ENCODE measurements around the gene AGBL4. TPM values are rescaled to one million over a fixed set of nuclear protein-coding genes. Genes with fewer than 3 reads are reported as not detected.

Gene AGBL4
- total and polyA plus RNA-seq, 9 of the 15 experiments (the other 6 are each of a cell fraction or from before 2014, with no cell fraction given), result 0.11 TPM; not detected in 7

GRCh38 chr1:49358036-49358435, 665.7 kb downstream of the AGBL4 start (continued):
- TF ChIP-seq NR2C2 (CRISPR knock-in tag; IDR thresholded peaks at IDR 0.05) (no peak), NR2C2 (tag; IDR thresholded peaks at IDR 0.05) (no peak), ZNF778 (CRISPR knock-in tag; IDR thresholded peaks at IDR 0.05) (no peak), ZNF282 (CRISPR knock-in tag; IDR thresholded peaks at IDR 0.05) (no peak)

GRCh38 chr1:49356594-49356993, 667.2 kb downstream of the AGBL4 start:
- Histone ChIP-seq H3K9ac (ENCODE audit: insufficient read depth in 1 of 2, low read depth in 2 of 2, low read length in 2 of 2) (no peak overlapping the region), H3K36me3 (ENCODE audit: control insufficient read depth, insufficient read depth, low read length) (no peaks in the 10 kb centered on the region), H2AFZ (ENCODE audit: low read depth, low read length) (no peak overlapping the region), H3K4me3 (no peak overlapping the region), H3K9me1 (ENCODE audit: control insufficient read depth, insufficient read depth, low read length) (no peaks in the 10 kb centered on the region), H3K9me3 (replicated peaks; ENCODE audit: control insufficient read depth, insufficient read depth, low read depth, low read length) (no peaks in the 10 kb centered on the region; the same call in 1 of the 2 replicates), H3K27ac (ENCODE audit: extremely low read depth, low read depth, low read length) (no peak overlapping the region), H3K27me3 (ENCODE audit: control insufficient read depth in 2 of 2, insufficient read depth in 2 of 2, low read length in 2 of 2) (no peaks in the 10 kb centered on the region), H3K4me2 (ENCODE audit: insufficient read depth, low read length) (no peak overlapping the region), H3K79me2 (ENCODE audit: control insufficient read depth, insufficient read depth, low read length) (no peaks in the 10 kb centered on the region), H4K20me1 (replicated peaks; ENCODE audit: control insufficient read depth, insufficient read depth, low read length) (no peaks in the 10 kb centered on the region), H3K4me1 (replicated peaks in 1 of 2; ENCODE audit: control insufficient read depth in 2 of 2, insufficient read depth in 2 of 2, low read length in 2 of 2) (no peaks in the 10 kb centered on the region)
- ATAC-seq (no peak), FAIRE-seq (no peak), DNase-seq (ENCODE audit: extremely low read depth in 1 of 4, low spot score in 3 of 4) (no peak)
- no TSS peak for BruUV-seq (replicated peaks)
- TF ChIP-seq ATF4 (CRISPR knock-in tag; IDR thresholded peaks at IDR 0.05), result no peak
- no peak for TF ChIP-seq THRA (IDR thresholded peaks at IDR 0.05)
- no peak for TF ChIP-seq MYC (IDR thresholded peaks at IDR 0.05; ENCODE audit: low read depth, low read length)
- no peak for TF ChIP-seq MYC (CRISPR knock-in tag; IDR thresholded peaks at IDR 0.05; ENCODE audit: borderline replicate concordance, low read depth)
- TF ChIP-seq POLR3A (IDR thresholded peaks at IDR 0.05; ENCODE audit: borderline replicate concordance, extremely low read depth, insufficient read depth, insufficient read length), result no peak
- no peak for TF ChIP-seq PATZ1 (CRISPR knock-in tag; IDR thresholded peaks at IDR 0.05; ENCODE audit: borderline replicate concordance)
- TF ChIP-seq ARNT (IDR thresholded peaks at IDR 0.05), result no peak
- ChIA-PET CTCF (ENCODE audit: low intra/inter-chr PET ratio) (no interaction called here), POLR2A (no interaction called here)
- intact Hi-C loops (cut with micrococcal nuclease) (no loop called here), in situ Hi-C loops (cut with MboI) (no loop called here)
